GM12872 (cell line): ENCODE measurements around the gene KRTAP9-7.

Experiments
- CTCF ChIP-seq: IDR thresholded peaks from 3 replicates; pipeline ENCODE4 v1.5.1; 2011; ENCODE audit warnings: low read depth, mild to moderate bottlenecking, low read length, moderate library complexity; ENCODE audit not compliant: insufficient read depth

The KRTAP9-7 gene

GRCh38 chr17:41264599-41264998 is 10.9 kb upstream of the KRTAP9-7 start:
- TF ChIP-seq CTCF, result no peak

GRCh38 chr17:41265078-41265477 is 10.4 kb upstream of the KRTAP9-7 start, which contains the start of gene KRTAP9-6:
Gene KRTAP9-6 (plus strand): TSS chr17:41265378. CDS start chr17:41265378, 0 bp downstream.
- TF ChIP-seq CTCF, result no peak

- TF ChIP-seq CTCF, result no peak
Observed at GRCh38 chr17:41267711-41268110, 7.8 kb upstream of the KRTAP9-7 start.

- TF ChIP-seq CTCF, result no peak
Observed at GRCh38 chr17:41271858-41272257, 3.6 kb upstream of the KRTAP9-7 start.

GRCh38 chr17:41278176-41278955 is 2.9 kb downstream of the KRTAP9-7 start:
- no peak for TF ChIP-seq CTCF

- TF ChIP-seq CTCF, result no peak
Observed at GRCh38 chr17:41284043-41284442, 8.5 kb downstream of the KRTAP9-7 start.

GRCh38 chr17:41284546-41284945 is 9.0 kb downstream of the KRTAP9-7 start:
- no peak for TF ChIP-seq CTCF

GRCh38 chr17:41287050-41287449 is 11.6 kb downstream of the KRTAP9-7 start:
- TF ChIP-seq CTCF, result no peak
